OCI-LY1 (cell line): ENCODE results near the gene TUBGCP2.

Source experiments
- H2AFZ ChIP-seq: fragments of 200-600 bp; sonication (generic), shearing (Covaris generic); 2 replicates; pipeline ENCODE4 v1.6.0; 2014; ENCODE audit warnings: antibody characterized with exemption, mild to moderate bottlenecking, low read length
- H3F3A ChIP-seq: fragments of 200-600 bp; sonication (generic), shearing (Covaris generic); 2 replicates; pipeline ENCODE4 v1.6.0; 2014; ENCODE audit warnings: mild to moderate bottlenecking, antibody characterized with exemption, low read length, moderate library complexity; ENCODE audit not compliant: insufficient read depth
- H3K27ac ChIP-seq: fragments of 200-600 bp; sonication (generic); 2 replicates; pipeline ENCODE4 v1.5.1; 2014; ENCODE audit warnings: low read length, mixed run types, mild to moderate bottlenecking, low read depth; ENCODE audit not compliant: poor library complexity, severe bottlenecking
- H3K27me3 ChIP-seq: fragments of 200-600 bp; sonication (generic); 2 replicates; pipeline ENCODE4 v1.6.0; 2014; ENCODE audit warnings: antibody characterized with exemption, mild to moderate bottlenecking, low read length, moderate library complexity; ENCODE audit not compliant: insufficient read depth
- H3K36me3 ChIP-seq: fragments of 200-600 bp; sonication (generic); 2 replicates; pipeline ENCODE4 v1.6.1; 2014; ENCODE audit warnings: mild to moderate bottlenecking, antibody characterized with exemption, low read length, moderate library complexity, mixed read lengths; ENCODE audit not compliant: insufficient read depth
- H3K4me1 ChIP-seq: fragments of 200-600 bp; sonication (generic); 2 replicates; pipeline ENCODE4 v1.5.1; 2014; ENCODE audit warnings: mild to moderate bottlenecking, low read length, moderate library complexity; ENCODE audit not compliant: insufficient read depth, severe bottlenecking
- H3K4me2 ChIP-seq: fragments of 200-600 bp; sonication (generic), shearing (Covaris generic); 2 replicates; pipeline ENCODE4 v1.6.1; 2014; ENCODE audit warnings: low read length
- H3K4me3 ChIP-seq: fragments of 200-600 bp; sonication (generic); 2 replicates; pipeline ENCODE4 v1.5.1; 2014; ENCODE audit warnings: low read length, low read depth, mild to moderate bottlenecking, mixed read lengths; ENCODE audit not compliant: poor library complexity, severe bottlenecking
- H3K79me2 ChIP-seq: fragments of 200-600 bp; shearing (Covaris generic); 2 replicates; pipeline ENCODE4 v1.6.1; 2016; ENCODE audit warnings: mixed run types, low read length, mixed read lengths; ENCODE audit not compliant: insufficient read depth
- H3K9ac ChIP-seq: fragments of 200-600 bp; sonication (generic), shearing (Covaris generic); 2 replicates; pipeline ENCODE4 v1.6.1; 2014; ENCODE audit warnings: mild to moderate bottlenecking, low read length, mixed read lengths
- H3K9me2 ChIP-seq: fragments of 200-600 bp; sonication (generic), shearing (Covaris generic); 2 replicates; pipeline ENCODE4 v1.6.1; 2014; ENCODE audit warnings: low read depth, mild to moderate bottlenecking, low read length, mixed read lengths
- H3K9me3 ChIP-seq: fragments of 200-600 bp; shearing (Covaris generic); 2 replicates; pipeline ENCODE4 v1.6.1; 2014; ENCODE audit warnings: low read length, mixed read lengths
- H4K20me1 ChIP-seq: fragments of 200-600 bp; sonication (generic), shearing (Covaris generic); 2 replicates; pipeline ENCODE4 v1.6.0; 2016; ENCODE audit warnings: mild to moderate bottlenecking, low read length; ENCODE audit not compliant: insufficient read depth
- EZH2 ChIP-seq: fragments of 200-600 bp; sonication (generic), shearing (Covaris generic); IDR thresholded peaks from 2 replicates; pipeline ENCODE4 v1.8.0; 2017; ENCODE audit warnings: borderline replicate concordance, mixed run types, mild to moderate bottlenecking, antibody characterized with exemption, low read length, moderate library complexity, mixed read lengths
- TF ChIP-seq, protein P1 (sequence below): fragments of 200-600 bp; sonication (generic), shearing (Covaris generic); IDR thresholded peaks from 2 replicates; pipeline ENCODE4 v1.5.1; 2017; ENCODE audit warnings: mild to moderate bottlenecking, antibody characterized with exemption, low read length, moderate library complexity, mixed read lengths

Gene TUBGCP2

DNA sequence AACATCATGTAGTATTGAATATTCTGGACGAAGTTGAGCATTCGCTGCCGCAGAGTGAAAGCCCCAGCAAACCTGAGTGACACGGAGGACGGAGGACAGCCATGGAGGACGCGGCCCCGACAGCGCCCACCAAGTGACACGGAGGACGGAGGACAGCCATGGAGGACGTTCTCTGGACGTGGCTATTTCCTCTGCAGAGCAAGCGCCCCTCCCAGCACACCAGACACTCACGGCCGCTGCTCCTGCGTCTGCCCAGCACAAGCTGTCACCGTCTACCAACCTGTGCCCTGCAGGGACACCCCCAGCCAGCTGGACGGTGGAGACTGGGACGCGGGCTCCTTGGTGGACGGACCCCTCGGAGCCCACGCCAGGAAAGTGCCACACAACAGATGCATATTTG is 24.7 kb downstream of the TUBGCP2 start:
- H3K9me3 ChIP-seq: no peaks in the 10 kb centered on the region
- H3K27me3 ChIP-seq: no peaks in the 10 kb centered on the region
- no peaks in the 10 kb centered on the region for H4K20me1 ChIP-seq
- TF ChIP-seq, protein P1, sequence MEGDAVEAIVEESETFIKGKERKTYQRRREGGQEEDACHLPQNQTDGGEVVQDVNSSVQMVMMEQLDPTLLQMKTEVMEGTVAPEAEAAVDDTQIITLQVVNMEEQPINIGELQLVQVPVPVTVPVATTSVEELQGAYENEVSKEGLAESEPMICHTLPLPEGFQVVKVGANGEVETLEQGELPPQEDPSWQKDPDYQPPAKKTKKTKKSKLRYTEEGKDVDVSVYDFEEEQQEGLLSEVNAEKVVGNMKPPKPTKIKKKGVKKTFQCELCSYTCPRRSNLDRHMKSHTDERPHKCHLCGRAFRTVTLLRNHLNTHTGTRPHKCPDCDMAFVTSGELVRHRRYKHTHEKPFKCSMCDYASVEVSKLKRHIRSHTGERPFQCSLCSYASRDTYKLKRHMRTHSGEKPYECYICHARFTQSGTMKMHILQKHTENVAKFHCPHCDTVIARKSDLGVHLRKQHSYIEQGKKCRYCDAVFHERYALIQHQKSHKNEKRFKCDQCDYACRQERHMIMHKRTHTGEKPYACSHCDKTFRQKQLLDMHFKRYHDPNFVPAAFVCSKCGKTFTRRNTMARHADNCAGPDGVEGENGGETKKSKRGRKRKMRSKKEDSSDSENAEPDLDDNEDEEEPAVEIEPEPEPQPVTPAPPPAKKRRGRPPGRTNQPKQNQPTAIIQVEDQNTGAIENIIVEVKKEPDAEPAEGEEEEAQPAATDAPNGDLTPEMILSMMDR: no peak
- no peak for TF ChIP-seq EZH2
- H3K4me3 ChIP-seq: no peak overlapping the region
- H3K36me3 ChIP-seq: peaks cover 74% of the 10 kb centered on the region
- no peaks in the 10 kb centered on the region for H3F3A ChIP-seq
- H3K27ac ChIP-seq: no peak overlapping the region
- no peaks in the 10 kb centered on the region for H3K9me2 ChIP-seq
- no peak overlapping the region for H3K4me2 ChIP-seq
- no peak overlapping the region for H3K9ac ChIP-seq
- H2AFZ ChIP-seq: no peak overlapping the region
- no peaks in the 10 kb centered on the region for H3K79me2 ChIP-seq
- H3K4me1 ChIP-seq: no peaks in the 10 kb centered on the region

- H3K4me3 ChIP-seq: no peak overlapping the region
- H3K9me3 ChIP-seq: no peaks in the 10 kb centered on the region
- no peaks in the 10 kb centered on the region for H3K9me2 ChIP-seq
- H4K20me1 ChIP-seq: no peaks in the 10 kb centered on the region
- H3K27ac ChIP-seq: no peak overlapping the region
- H3K27me3 ChIP-seq: no peaks in the 10 kb centered on the region
- peaks cover 64% of the 10 kb centered on the region for H3K36me3 ChIP-seq
- H3K9ac ChIP-seq: no peak overlapping the region
- H3K4me1 ChIP-seq: peaks cover 7% of the 10 kb centered on the region
- no peak overlapping the region for H2AFZ ChIP-seq
- no peaks in the 10 kb centered on the region for H3K79me2 ChIP-seq
- no peaks in the 10 kb centered on the region for H3F3A ChIP-seq
- no peak overlapping the region for H3K4me2 ChIP-seq
- TF ChIP-seq, protein P1: no peak
- no peak for TF ChIP-seq EZH2
These were observed 25.8 kb downstream of the TUBGCP2 start for GRCh38 chr10:133282846-133283390.

GRCh38 chr10:133281628-133282372 is 26.9 kb downstream of the TUBGCP2 start:
- Histone ChIP-seq H3K36me3 (peaks cover 57% of the 10 kb centered on the region), H3K9me2 (no peaks in the 10 kb centered on the region), H3K4me1 (peaks cover 7% of the 10 kb centered on the region), H3K27me3 (no peaks in the 10 kb centered on the region), H3K9ac (no peak overlapping the region), H3K9me3 (no peaks in the 10 kb centered on the region), H3K27ac (no peak overlapping the region), H3K4me2 (no peak overlapping the region), H2AFZ (no peak overlapping the region), H3K79me2 (no peaks in the 10 kb centered on the region), H4K20me1 (no peaks in the 10 kb centered on the region), H3F3A (no peaks in the 10 kb centered on the region), H3K4me3 (no peak overlapping the region)
- TF ChIP-seq, protein P1: no peak
- TF ChIP-seq EZH2: no peak
